Upper lobe of right lung (tissue), 1 donor: Measurements from ENCODE around the gene CHD5. TPM values are rescaled to one million over a fixed set of nuclear protein-coding genes. Genes with fewer than 3 reads are reported as not detected.
A peak's percentile ranks its signal among the peaks of the same experiment; 100 is the strongest.

ENCODE experiments used
- ATAC-seq: fragments of 200-7000 bp; cut with Tn5 transposase; one replicate; pipeline ENCODE4 v1.9.1; 2020; ENCODE audit warnings: mild to moderate bottlenecking, moderate library complexity
- DNase-seq: peaks from one replicate; pipeline ENCODE4 v3.0.0-alpha.2; 2020
- H3K27ac ChIP-seq: fragments of 200-600 bp; one replicate; pipeline ENCODE4 v1.8.0; 2022
- H3K27me3 ChIP-seq: fragments of 200-600 bp; one replicate; pipeline ENCODE4 v1.8.0; 2022; ENCODE audit warnings: mild to moderate bottlenecking
- H3K36me3 ChIP-seq: fragments of 200-600 bp; one replicate; pipeline ENCODE4 v1.8.0; 2022
- H3K4me1 ChIP-seq: fragments of 200-600 bp; one replicate; pipeline ENCODE4 v1.8.0; 2022
- H3K4me3 ChIP-seq: fragments of 200-600 bp; one replicate; pipeline ENCODE4 v1.8.0; 2022; ENCODE audit warnings: mild to moderate bottlenecking
- H3K9me3 ChIP-seq: fragments of 200-600 bp; one replicate; pipeline ENCODE4 v1.8.0; 2022
- intact Hi-C: fragments of 100-400 bp; cut with DNase I; formaldehyde crosslinking; loops from one replicate; pipeline ENCODE4 v1.11.0; 2022
- total RNA-seq: library from RNA; stranded (reverse); fragmentation: NEBNext Ultra II Directional; extraction: Animal tissue kit (Norgen Biotek cat#: 25700); gene quantifications from one replicate; pipeline ENCODE4 v1.2.1, GENCODE V29; 2021
- TF ChIP-seq, protein P1 (sequence below): fragments of 200-600 bp; IDR thresholded peaks from one replicate; pipeline ENCODE4 v1.8.0; 2022; ENCODE audit warnings: antibody characterized with exemption
- donor health status: DM: no; HTN: yes; CAD: no; lungs with severe emphysema.

CHD5 gene
- total RNA-seq, 1 donor from 2014 or later = 0.23 TPM

DNA sequence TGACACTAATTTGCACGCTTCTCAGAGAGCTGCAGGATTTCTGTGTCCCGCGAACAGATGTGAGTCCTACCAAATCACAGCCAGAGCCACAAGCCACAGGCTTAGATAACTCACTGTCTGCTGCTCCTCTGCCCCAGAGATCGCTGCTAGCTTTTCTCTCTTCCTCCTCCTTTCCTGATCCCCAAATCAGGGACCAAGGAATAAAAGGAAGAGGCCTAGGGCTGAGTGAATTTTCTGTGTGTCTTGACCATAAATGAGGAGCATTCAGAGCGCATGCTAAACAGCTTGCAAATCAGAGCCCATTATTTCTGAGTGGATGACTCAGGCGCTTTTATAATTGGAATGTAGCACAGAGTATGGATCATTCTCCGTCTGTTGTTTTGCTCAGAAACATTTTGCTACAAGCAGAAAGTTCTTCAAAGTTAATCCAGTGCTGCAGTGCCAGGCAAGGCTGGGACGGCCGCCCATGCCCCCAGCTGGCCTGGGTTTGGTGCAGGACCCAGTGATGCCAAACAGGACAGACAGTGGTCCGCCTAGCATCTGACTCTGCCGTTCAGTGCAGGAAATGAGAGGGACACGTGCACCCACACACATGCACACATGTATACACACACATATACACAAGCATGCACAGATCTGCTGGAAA lies 96.2 kb downstream of the CHD5 start:
- Histone ChIP-seq H3K4me1 (peaks cover 11% of the 10 kb centered on the region), H3K27ac (no peak overlapping the region), H3K9me3 (no peaks in the 10 kb centered on the region), H3K4me3 (no peak overlapping the region), H3K36me3 (no peaks in the 10 kb centered on the region), H3K27me3 (no peaks in the 10 kb centered on the region)
- ATAC-seq = no peak
- TF ChIP-seq, protein P1, sequence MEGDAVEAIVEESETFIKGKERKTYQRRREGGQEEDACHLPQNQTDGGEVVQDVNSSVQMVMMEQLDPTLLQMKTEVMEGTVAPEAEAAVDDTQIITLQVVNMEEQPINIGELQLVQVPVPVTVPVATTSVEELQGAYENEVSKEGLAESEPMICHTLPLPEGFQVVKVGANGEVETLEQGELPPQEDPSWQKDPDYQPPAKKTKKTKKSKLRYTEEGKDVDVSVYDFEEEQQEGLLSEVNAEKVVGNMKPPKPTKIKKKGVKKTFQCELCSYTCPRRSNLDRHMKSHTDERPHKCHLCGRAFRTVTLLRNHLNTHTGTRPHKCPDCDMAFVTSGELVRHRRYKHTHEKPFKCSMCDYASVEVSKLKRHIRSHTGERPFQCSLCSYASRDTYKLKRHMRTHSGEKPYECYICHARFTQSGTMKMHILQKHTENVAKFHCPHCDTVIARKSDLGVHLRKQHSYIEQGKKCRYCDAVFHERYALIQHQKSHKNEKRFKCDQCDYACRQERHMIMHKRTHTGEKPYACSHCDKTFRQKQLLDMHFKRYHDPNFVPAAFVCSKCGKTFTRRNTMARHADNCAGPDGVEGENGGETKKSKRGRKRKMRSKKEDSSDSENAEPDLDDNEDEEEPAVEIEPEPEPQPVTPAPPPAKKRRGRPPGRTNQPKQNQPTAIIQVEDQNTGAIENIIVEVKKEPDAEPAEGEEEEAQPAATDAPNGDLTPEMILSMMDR = no peak
- intact Hi-C loops = no loop called here
- DNase-seq = no peak

DNA sequence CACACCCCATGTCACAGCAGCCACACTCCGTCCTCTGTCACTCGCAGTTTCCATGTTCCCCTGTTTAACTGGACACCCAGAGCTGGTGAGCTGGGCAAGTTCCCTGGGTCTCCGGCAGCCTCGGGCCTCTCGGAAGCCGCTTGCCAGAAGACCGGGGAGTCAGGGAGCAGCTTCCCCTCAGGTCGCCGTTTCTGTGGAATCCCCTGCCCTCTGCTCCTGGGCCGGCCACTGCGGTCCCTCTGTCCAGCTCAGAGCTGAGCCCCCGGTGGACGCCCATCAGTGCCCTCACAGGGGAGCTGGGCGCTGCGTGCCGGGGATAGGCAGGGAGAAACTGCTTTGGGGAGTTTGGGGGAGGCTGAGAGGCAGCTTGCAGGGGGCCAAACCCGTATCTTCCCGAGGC lies 96.7 kb downstream of the CHD5 start:
- DNase-seq = no peak
- intact Hi-C loops = no loop called here
- H3K36me3 ChIP-seq = no peaks in the 10 kb centered on the region

DNA sequence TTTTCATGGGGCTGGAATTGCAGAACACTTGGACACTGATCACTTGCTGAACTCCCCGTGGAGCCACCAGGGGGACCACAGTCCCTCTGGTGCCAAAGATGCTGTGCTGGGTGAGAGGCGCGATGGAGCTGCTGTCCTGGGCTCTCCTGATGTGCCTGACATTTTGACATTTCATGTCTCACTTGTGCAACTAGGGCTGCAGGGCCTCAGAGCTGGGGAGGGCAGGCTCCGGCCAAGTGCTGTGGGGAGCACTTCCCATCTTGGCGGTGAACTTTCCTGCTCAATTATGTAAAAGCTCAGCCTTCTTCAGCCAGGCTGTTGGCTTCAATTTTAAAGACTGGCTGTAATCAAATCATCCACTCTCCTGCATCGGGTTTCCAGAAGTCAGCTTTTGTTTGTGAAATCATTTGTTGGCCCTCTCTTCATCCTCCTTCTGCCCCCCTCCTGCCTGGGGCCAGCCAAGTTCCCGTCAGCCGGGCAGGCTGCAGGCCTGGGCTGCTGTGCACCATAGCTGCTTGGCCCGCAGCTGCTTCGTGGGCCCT lies 97.6 kb downstream of the CHD5 start:
- peak; percentile 63 for ATAC-seq
- Histone ChIP-seq H3K27me3 (no peaks in the 10 kb centered on the region), H3K4me1 (peaks cover 11% of the 10 kb centered on the region), H3K36me3 (no peaks in the 10 kb centered on the region), H3K27ac (no peak overlapping the region), H3K9me3 (no peaks in the 10 kb centered on the region), H3K4me3 (no peak overlapping the region)
- TF ChIP-seq, protein P1 = peak; percentile 25
- intact Hi-C loops = no loop called here
- DNase-seq = no peak

More for the DNA sequence above, 96.7 kb downstream of the CHD5 start:
- no peak overlapping the region for H3K4me3 ChIP-seq
- H3K27me3 ChIP-seq = no peaks in the 10 kb centered on the region
- TF ChIP-seq, protein P1 = no peak
- no peak for ATAC-seq
- peaks cover 11% of the 10 kb centered on the region for H3K4me1 ChIP-seq
- H3K9me3 ChIP-seq = no peaks in the 10 kb centered on the region
- H3K27ac ChIP-seq = no peak overlapping the region

DNA sequence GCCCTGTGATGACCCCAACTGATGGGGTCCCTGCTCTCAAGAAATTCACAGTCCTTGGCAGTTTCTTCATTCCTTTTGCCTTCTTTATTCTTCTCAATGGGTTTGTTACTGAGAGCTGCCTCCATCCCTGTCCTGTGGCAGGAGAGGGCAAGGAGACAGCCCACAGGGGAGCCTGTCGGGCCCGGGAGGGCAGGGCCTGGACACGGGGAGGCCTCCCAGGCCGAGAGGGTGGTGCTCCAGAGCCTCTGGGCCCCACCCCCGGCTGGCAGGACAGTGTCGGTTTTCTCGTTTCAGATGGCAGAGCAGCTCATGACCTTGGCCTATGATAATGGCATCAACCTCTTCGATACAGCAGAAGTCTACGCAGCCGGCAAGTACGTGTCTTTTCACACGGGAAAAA lies 98.2 kb downstream of the CHD5 start:
- H3K36me3 ChIP-seq = no peaks in the 10 kb centered on the region
- ATAC-seq = no peak
- no peak overlapping the region for H3K4me3 ChIP-seq
- H3K27ac ChIP-seq = no peak overlapping the region
- TF ChIP-seq, protein P1 = no peak
- no peak for DNase-seq
- no peaks in the 10 kb centered on the region for H3K27me3 ChIP-seq
- H3K9me3 ChIP-seq = no peaks in the 10 kb centered on the region
- H3K4me1 ChIP-seq = peaks cover 11% of the 10 kb centered on the region
- intact Hi-C loops = no loop called here

DNA sequence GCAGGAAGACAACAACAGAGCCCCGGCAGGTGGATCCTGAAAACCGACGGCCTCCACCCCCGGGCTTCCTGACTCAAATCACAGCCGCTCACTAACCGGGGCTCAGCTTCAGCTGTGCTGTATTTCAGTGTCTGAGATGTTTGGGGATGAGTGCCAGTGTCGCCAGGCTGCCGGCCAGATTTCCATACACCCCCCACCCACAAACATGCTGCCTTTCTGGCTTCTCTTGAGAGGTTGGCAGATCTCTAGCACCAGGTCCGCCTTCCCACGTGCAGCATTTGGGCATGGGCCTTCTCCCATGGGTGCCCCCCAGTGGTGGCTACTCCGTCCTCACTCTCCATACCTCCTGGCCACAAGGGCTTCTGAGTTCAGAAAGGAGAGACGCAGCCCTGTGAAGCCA lies 99.7 kb downstream of the CHD5 start:
- DNase-seq (no peak), ATAC-seq (no peak)
- no peaks in the 10 kb centered on the region for H3K27me3 ChIP-seq
- H3K9me3 ChIP-seq = no peaks in the 10 kb centered on the region
- peaks cover 11% of the 10 kb centered on the region for H3K4me1 ChIP-seq
- no peak overlapping the region for H3K27ac ChIP-seq
- H3K4me3 ChIP-seq = no peak overlapping the region
- TF ChIP-seq, protein P1 = no peak
- no peaks in the 10 kb centered on the region for H3K36me3 ChIP-seq
- intact Hi-C loops = no loop called here

DNA sequence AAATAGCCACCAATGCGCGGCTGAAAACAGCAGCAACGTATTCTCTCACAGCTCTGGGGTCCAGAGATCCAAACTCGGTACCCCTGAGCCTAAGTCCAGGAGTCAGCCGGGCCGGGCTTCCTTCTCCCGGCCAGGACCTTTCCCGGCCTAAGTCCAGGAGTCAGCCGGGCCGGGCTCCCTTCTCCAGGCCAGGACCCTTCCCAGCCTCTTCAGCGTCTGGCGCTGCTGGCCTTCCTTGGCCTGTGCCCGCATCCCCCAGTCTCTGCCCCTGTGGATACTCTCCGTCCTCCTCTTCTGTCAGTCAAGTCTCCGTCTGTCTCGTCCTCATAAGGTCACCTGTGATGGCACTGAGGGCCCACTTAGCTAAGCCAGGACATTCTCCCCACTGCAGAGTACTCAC lies 102.2 kb downstream of the CHD5 start:
- intact Hi-C loops = no loop called here
- H3K4me1 ChIP-seq = peaks cover 2% of the 10 kb centered on the region
- DNase-seq (no peak), ATAC-seq (no peak)
- TF ChIP-seq, protein P1 = no peak
- no peak overlapping the region for H3K27ac ChIP-seq
- H3K36me3 ChIP-seq = no peaks in the 10 kb centered on the region
- H3K27me3 ChIP-seq = no peaks in the 10 kb centered on the region
- no peaks in the 10 kb centered on the region for H3K9me3 ChIP-seq
- H3K4me3 ChIP-seq = no peak overlapping the region
